GM18519 (cell line): ENCODE measurements around the gene PEMT.

ENCODE experiments used
- ATAC-seq: cut with Tn5 transposase; IDR thresholded peaks from one replicate; pipeline ENCODE4 v1.9.1; 2021; ENCODE audit warnings: mild to moderate bottlenecking, moderate library complexity; ENCODE audit not compliant: unreplicated experiment, low FRiP score

PEMT gene

DNA sequence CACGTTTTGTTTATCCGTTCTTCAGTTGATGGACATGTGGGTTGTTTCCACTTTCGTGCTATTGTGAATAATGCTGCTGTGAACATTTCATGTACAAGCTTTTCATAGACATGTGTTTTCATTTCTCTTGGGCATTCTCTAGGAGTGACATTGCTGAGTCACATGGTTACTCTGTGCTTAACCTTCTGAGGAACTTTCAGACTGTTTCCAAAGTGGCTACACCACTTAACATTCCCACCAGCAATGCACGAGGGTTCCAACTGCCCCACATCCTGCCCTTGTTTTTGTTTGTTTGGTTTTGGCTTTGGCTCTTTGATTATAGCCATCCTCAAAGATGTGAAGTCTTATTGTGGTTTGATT is 14.2 kb upstream of the PEMT start:
- ATAC-seq: no peak

GRCh38 chr17:17605083-17605728 is 13.7 kb upstream of the PEMT start:
- ATAC-seq: no peak

DNA sequence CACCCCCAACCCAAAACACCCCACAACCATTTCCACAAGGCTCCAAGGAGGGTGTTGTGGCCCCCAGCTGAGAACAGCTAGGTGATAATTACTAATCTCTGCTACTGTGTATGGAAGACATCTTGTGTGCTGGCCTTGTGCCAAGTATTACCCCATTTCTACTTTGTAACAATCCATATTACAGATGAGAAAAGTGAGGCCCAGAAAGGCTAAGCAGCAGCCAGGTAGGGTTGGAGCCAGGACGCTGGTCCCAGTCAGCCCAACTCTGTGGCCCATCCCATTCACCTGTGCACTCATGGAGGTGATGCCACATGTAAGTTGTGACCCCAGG is 12.4 kb upstream of the PEMT start:
- no peak for ATAC-seq

DNA sequence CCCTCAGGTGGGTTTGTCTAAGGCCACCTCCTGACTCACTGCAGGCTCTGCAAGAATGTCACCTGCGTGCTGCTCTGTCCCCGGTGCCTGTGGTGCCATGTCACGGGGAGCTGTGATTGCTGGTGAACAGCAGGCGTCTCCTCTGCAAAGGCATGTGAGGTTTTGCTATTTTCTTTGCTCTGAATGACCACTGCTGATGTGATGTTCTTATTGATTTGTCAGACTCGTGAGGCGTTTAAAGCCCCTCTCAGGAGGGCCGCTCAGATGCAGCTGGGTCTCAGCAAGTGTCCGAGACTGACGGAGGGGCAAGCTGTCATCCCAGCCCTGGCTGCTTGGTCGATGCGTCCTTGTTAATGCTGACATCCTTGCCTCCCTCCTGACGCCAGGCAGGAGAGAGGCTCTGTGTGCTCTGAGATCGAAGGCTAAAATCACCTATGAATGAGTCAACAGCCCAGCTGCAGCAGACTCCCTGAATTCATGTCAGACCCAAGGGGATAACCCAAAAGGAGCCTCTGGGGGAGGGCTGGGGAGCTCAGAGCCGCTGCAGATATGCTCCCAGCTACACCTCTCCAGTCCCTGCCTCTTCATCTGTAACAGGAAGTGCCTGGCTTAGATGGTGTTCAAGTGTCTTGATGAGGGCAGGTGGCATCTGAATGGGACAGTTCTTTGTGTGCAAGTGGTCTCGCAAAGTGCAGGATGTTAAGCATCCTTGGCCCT is 11.8 kb upstream of the PEMT start:
- no peak for ATAC-seq

DNA sequence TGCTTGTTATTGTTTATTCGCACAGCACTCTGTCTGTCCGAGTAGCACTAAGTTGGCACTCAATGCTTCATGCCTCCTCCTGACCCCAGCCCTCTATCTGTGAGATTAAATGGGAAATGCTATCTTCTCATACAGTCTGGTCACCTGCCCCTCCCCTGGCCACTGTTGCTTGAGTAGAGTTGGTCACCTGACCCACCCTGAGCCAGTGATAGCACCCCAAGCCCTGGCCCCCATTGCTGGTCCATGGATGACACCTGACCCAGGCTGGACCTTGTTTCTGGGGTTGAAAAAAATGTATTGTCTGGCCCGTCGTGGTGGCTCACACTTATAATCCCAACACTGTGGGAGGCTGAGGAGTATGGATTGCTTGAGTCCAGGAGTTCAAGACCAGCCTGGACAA is 8.5 kb upstream of the PEMT start:
- ATAC-seq: no peak

- no peak for ATAC-seq
These were observed 6.5 kb upstream of the PEMT start for GRCh38 chr17:17598003-17598402.

- ATAC-seq: no peak
These were observed 4.2 kb upstream of the PEMT start for GRCh38 chr17:17595755-17596154.

GRCh38 chr17:17593222-17593620 is 1.7 kb upstream of the PEMT start:
- ATAC-seq: no peak

GRCh38 chr17:17590883-17591354 is 589 bp downstream of the PEMT start:
- no peak for ATAC-seq

GRCh38 chr17:17590141-17590751 is 1.3 kb downstream of the PEMT start:
- ATAC-seq: no peak

GRCh38 chr17:17587614-17588337 is 3.7 kb downstream of the PEMT start:
- no peak for ATAC-seq

DNA sequence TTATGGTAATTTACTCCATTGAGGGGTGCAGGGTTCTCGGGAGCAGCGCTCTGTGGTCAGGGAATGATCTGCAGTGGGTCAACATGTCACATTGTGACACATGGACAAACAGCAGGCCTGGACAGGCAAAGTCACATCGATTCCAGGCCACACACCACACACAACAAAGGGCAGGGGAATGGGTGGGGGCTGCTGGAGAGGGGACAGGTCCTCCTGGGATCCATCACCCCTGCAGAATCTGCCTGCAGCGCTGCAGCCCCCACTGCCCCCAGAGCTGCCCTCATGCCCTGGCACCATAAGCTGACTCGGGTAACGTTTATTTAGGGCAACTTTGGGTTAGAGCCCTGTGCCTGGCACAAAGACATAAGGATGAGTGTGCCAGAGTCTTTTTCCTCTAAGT is 9.1 kb downstream of the PEMT start:
- no peak for ATAC-seq

DNA sequence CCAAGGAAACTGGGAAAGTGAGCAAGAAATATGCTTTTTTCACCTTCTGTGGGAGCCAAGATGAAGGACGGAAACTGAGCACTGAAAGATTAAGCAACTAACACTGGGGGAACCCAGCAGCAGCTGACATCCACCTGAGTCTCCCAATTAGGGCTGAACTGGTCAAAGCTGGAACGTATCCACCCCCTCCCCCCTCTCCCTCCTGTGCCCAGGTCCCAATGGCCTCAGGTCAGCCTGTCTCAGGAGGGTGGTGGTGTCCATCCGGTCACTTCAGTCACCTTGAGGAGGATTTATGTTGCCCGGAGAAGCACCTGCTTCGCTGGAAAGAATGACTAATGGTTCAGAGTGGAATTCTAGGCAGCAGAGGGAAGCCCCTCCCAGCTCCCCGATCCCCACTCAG is 10.0 kb downstream of the PEMT start:
- no peak for ATAC-seq

DNA sequence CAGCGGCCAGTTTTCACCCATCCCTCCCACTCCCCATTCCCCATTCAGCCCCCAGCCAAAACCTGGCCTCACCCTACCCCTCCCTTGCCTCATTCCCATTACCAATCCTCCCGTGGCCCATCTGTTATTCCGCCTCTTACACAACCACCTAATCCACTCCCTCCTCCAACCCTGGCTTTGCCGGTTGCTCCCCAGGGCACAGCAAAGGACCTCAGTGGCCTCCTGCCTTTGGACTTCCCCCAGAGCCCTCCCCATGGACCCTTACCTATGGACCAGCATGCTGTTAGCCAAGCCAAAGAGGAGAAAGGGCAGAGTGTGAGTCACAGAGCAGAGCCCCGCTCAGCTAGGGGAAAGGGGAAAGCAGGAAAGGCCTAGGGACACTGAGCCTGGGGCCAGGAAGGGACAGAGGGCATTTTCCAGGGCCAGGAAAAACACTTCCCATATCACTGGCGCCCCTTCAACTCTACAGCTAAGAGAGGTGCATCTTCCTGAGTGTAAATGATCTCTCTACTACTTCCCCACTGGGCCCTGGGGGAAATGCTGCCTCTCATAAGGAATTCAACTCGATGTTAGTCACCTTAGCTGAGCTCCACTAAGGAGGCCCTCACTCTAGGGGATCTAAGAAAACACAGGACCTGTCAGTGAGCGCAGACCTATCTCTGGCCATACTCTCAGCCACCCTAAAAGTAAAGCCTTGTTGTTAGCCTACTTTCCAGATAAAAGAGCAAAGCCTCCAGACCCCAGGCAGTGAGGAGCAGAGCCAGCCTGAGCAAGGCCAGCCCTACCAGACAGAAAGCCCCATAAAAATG is 10.6 kb downstream of the PEMT start:
- no peak for ATAC-seq

DNA sequence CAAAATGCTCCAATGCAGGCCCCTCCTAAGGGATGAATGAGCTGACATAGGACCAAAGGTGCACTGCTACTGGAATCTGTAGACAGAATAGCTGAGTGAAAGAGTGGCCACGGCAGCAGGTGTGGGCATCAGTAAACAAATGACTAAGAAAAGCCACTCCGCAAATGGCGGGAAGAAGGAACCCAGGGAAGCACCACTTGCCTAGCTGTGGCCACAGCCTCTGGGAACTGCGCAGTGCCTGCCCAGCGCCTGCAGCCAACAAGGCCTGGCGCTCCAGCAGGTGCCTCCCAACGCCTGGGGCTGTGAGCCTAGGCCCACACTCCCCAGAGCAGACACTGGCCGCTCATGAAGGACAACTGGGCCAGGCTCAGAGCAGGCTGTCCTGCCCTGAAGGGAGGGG is 11.8 kb downstream of the PEMT start:
- no peak for ATAC-seq

DNA sequence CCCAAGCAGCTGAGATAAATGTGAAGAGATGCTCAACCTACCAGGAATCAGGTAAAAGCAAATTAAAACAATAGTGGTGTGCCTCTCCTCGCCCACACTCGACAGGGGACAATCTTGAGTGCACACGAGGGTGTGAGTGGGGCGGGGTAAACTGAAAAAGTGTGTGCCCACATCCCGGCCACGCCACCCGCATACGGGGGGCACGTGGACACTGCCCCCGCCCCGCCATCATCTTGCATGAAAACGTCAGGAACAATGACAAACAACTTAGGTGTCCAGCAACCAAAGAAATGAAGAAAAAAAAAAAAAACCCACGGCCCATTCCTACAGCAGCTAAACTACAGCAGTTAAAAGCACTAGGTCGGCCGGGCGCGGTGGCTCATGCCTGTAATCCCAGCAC is 14.1 kb downstream of the PEMT start:
- no peak for ATAC-seq

- ATAC-seq: no peak
These were observed 14.7 kb downstream of the PEMT start for GRCh38 chr17:17576772-17577234.

GRCh38 chr17:17575360-17576251 is 15.9 kb downstream of the PEMT start:
- no peak for ATAC-seq

DNA sequence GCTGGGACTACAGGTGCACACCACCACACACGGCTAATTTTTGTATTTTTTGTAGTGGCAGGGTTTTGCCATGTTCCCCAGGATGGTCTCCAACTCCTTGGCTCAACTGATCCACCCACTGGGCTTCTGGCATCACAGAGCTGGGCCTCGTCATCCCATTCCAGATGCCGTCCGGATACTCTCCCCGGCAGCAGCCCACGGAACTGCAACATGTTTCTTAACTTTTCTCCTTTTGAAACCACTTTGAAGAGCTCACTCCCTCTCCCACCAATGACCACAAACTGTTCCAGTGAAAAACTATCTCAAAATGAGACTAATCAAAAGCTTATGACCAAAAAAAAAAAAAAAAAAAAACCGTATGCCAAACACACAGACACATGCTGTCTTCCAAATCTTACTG is 17.6 kb downstream of the PEMT start:
- ATAC-seq: no peak
